Measurements from ENCODE around the gene AFAP1L1. TPM values are rescaled to one million over a fixed set of nuclear protein-coding genes. Genes with fewer than 3 reads are reported as not detected.
"Not testable (repeated sequence)": the region's sequence is repeated elsewhere in the genome, so short reads cannot be mapped to it uniquely, and the experiment has no call there.

Gene AFAP1L1
- total RNA-seq, 1 experiment from 2014 or later, result 0.45 TPM

DNA sequence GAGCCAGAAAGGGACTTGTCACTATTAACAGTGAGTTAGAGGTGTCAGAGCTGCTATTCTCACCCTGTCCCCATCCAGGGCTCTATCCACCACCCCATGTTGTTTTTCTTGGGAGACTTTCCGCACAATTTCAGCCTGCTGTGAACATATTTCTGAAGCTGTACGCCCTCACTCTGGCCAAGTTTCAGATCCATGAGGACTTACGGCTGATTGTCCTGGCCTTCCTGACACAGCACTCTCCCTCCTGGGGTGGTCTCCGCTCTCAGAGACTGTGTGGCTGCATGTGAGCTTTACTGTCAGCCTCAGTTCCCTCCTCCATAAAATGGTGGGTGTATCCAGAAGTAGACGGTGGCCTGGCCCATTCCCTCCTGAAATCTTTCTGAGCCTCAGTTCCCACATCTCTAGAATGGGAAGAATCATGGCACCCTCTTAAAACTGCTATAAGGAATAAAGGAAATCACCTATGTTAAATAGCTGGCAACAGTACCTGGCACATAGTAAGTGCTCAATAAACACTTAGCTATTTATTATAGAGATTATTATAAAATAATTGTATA lies 108.2 kb downstream of the AFAP1L1 start:
- peaks cover 5% of the 10 kb centered on the region; the same call in 1 of the 2 replicates for H3K4me1 ChIP-seq

GRCh38 chr5:149380466-149381121 lies 108.9 kb downstream of the AFAP1L1 start:
- DNase-seq, result no peak
- Histone ChIP-seq H3K27ac (no peak overlapping the region), H3K36me3 (no peaks in the 10 kb centered on the region), H3K4me1 (peaks cover 5% of the 10 kb centered on the region; the same call in 1 of the 2 replicates), H3K27me3 (no peaks in the 10 kb centered on the region), H3K9me3 (replicated peaks) (no peaks in the 10 kb centered on the region), H3K4me3 (no peak overlapping the region)

More for the DNA sequence above, 108.2 kb downstream of the AFAP1L1 start:
- H3K4me3 ChIP-seq, result no peak overlapping the region
- H3K36me3 ChIP-seq, result no peaks in the 10 kb centered on the region
- H3K9me3 ChIP-seq (replicated peaks), result no peaks in the 10 kb centered on the region
- no peaks in the 10 kb centered on the region for H3K27me3 ChIP-seq
- H3K27ac ChIP-seq, result no peak overlapping the region
- no peak for DNase-seq

- peaks cover 5% of the 10 kb centered on the region; the same call in 1 of the 2 replicates for H3K4me1 ChIP-seq
Observed at GRCh38 chr5:149381261-149381985, 109.8 kb downstream of the AFAP1L1 start.

GRCh38 chr5:149381986-149382338 lies 110.3 kb downstream of the AFAP1L1 start:
- H3K4me3 ChIP-seq, result no peak overlapping the region
- no peaks in the 10 kb centered on the region for H3K9me3 ChIP-seq (replicated peaks)
- H3K36me3 ChIP-seq, result no peaks in the 10 kb centered on the region
- DNase-seq, result peak; percentile 66 to 84
- H3K27ac ChIP-seq, result no peak overlapping the region
- no peaks in the 10 kb centered on the region for H3K27me3 ChIP-seq
- H3K4me1 ChIP-seq, result peaks cover 5% of the 10 kb centered on the region; the same call in 1 of the 2 replicates

More at GRCh38 chr5:149381261-149381985, 109.8 kb downstream of the AFAP1L1 start:
- no peak for DNase-seq
- Histone ChIP-seq H3K9me3 (replicated peaks) (no peaks in the 10 kb centered on the region), H3K36me3 (no peaks in the 10 kb centered on the region), H3K27me3 (no peaks in the 10 kb centered on the region), H3K4me3 (no peak overlapping the region), H3K27ac (no peak overlapping the region)

DNA sequence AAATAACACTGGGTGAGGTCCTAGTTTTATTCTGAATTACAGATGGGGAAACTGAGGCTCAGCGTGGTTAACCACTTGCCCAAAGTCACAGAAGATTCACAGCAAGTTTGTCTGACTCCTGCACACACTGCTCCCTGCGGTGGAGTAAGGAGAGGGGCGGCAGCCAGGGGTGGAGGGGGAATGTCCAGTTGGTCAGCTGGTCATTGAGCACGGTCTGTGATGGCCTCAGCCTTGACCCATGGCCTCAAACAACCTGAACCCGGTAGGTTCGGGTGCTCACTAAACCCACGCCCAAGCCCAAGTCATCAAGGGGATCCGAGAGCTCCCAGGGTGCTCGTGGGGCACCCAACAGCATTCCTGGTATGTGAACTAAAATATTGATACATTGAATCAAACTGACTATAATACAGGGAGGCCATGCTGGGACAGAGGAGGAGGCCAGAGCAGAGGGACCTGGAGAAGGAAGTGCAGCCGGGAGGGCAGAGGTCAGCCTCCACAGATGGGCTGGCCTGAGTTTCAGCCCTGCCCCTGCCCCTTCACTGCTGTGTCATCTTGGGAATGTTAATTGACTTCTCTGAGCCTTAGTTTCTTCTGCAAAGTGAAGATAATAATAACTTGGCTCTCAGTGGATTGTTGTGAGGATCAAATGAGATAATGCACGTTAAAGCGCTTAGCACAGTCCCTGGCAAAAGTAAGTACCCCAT lies 111.0 kb downstream of the AFAP1L1 start:
- H3K27me3 ChIP-seq, result no peaks in the 10 kb centered on the region
- no peak for DNase-seq
- H3K36me3 ChIP-seq, result no peaks in the 10 kb centered on the region
- H3K4me3 ChIP-seq, result no peak overlapping the region
- no peak overlapping the region for H3K27ac ChIP-seq
- no peaks in the 10 kb centered on the region for H3K9me3 ChIP-seq (replicated peaks)
- H3K4me1 ChIP-seq, result peaks cover 5% of the 10 kb centered on the region; the same call in 1 of the 2 replicates

GRCh38 chr5:149383399-149383798 lies 111.7 kb downstream of the AFAP1L1 start:
- no peak overlapping the region for H3K27ac ChIP-seq

GRCh38 chr5:149386166-149386565 lies 114.5 kb downstream of the AFAP1L1 start:
- Histone ChIP-seq H3K27me3 (no peaks in the 10 kb centered on the region), H3K4me3 (no peak overlapping the region), H3K4me1 (peaks cover 18% of the 10 kb centered on the region), H3K9me3 (replicated peaks) (no peaks in the 10 kb centered on the region), H3K36me3 (no peaks in the 10 kb centered on the region), H3K27ac (no peak overlapping the region)
- DNase-seq, result no peak

More at GRCh38 chr5:149383399-149383798, 111.7 kb downstream of the AFAP1L1 start:
- no peak for DNase-seq
- H3K4me3 ChIP-seq, result no peak overlapping the region
- no peaks in the 10 kb centered on the region for H3K9me3 ChIP-seq (replicated peaks)
- H3K27me3 ChIP-seq, result no peaks in the 10 kb centered on the region
- H3K36me3 ChIP-seq, result no peaks in the 10 kb centered on the region
- H3K4me1 ChIP-seq, result peaks cover 5% of the 10 kb centered on the region; the same call in 1 of the 2 replicates

DNA sequence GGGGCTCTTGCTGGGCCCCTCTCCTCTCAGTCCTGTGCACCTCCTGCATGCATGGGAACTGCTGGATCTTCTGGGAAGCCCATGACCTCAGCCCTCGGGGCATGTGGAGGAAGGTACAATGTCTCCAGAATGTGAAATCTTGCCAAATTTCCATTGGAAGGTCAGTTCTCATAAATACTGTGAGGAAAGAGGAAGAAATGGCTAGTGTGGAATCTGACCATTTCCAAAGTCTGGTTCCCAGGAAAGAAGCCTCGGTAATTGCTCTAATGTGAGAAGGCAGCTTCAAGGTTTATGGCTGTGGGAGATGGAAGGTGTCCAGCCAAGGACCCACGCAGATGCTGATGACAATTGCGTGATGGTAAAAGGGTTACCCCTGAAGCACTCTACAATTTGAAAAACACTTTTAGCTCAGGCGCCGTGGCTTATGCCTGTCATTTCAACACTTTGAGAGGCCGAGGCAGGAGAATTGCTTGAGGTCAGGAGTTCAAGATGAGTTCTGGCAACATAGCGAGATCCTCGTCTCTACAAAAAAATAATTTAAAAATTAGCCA lies 115.5 kb downstream of the AFAP1L1 start:
- H3K36me3 ChIP-seq, result no peaks in the 10 kb centered on the region
- no peak overlapping the region for H3K4me3 ChIP-seq
- no peak for DNase-seq
- H3K27me3 ChIP-seq, result no peaks in the 10 kb centered on the region
- peaks cover 18% of the 10 kb centered on the region for H3K4me1 ChIP-seq
- H3K27ac ChIP-seq, result no peak overlapping the region
- H3K9me3 ChIP-seq (replicated peaks), result no peaks in the 10 kb centered on the region

- Histone ChIP-seq H3K27ac (no peak overlapping the region), H3K27me3 (no peaks in the 10 kb centered on the region), H3K4me3 (no peak overlapping the region), H3K4me1 (peaks cover 18% of the 10 kb centered on the region), H3K36me3 (no peaks in the 10 kb centered on the region), H3K9me3 (replicated peaks) (no peaks in the 10 kb centered on the region)
- no peak for DNase-seq
Observed at GRCh38 chr5:149387982-149388381, 116.3 kb downstream of the AFAP1L1 start.

GRCh38 chr5:149388498-149389190 lies 117.0 kb downstream of the AFAP1L1 start:
- H3K27me3 ChIP-seq, result no peaks in the 10 kb centered on the region
- H3K36me3 ChIP-seq, result no peaks in the 10 kb centered on the region
- DNase-seq, result no peak
- peak overlapping the region; percentile 67; the same call in 1 of the 2 replicates for H3K27ac ChIP-seq
- H3K4me1 ChIP-seq, result peaks cover 18% of the 10 kb centered on the region
- no peak overlapping the region for H3K4me3 ChIP-seq
- H3K9me3 ChIP-seq (replicated peaks), result no peaks in the 10 kb centered on the region

GRCh38 chr5:149389552-149390495 lies 118.2 kb downstream of the AFAP1L1 start:
- Histone ChIP-seq H3K9me3 (replicated peaks) (no peaks in the 10 kb centered on the region), H3K27me3 (no peaks in the 10 kb centered on the region), H3K27ac (peak overlapping the region; percentile 67), H3K4me1 (peaks cover 18% of the 10 kb centered on the region), H3K4me3 (no peak overlapping the region), H3K36me3 (no peaks in the 10 kb centered on the region)
- peak; percentile 76 to 89 for DNase-seq

- H3K36me3 ChIP-seq; H3K27ac ChIP-seq; H3K4me3 ChIP-seq; H3K27me3 ChIP-seq; DNase-seq; H3K9me3 ChIP-seq (replicated peaks): not testable (repeated sequence)
- peaks cover 18% of the 10 kb centered on the region for H3K4me1 ChIP-seq
Observed at GRCh38 chr5:149391076-149391475, 119.4 kb downstream of the AFAP1L1 start.
